HG03060 (cell line): ENCODE results near the gene IRF5.

Source experiments
- ATAC-seq: cut with Tn5 transposase; IDR thresholded peaks from one replicate; pipeline ENCODE4 v1.9.1; 2021; ENCODE audit warnings: low read depth, moderate number of reproducible peaks; ENCODE audit not compliant: unreplicated experiment

Gene IRF5, protein sequence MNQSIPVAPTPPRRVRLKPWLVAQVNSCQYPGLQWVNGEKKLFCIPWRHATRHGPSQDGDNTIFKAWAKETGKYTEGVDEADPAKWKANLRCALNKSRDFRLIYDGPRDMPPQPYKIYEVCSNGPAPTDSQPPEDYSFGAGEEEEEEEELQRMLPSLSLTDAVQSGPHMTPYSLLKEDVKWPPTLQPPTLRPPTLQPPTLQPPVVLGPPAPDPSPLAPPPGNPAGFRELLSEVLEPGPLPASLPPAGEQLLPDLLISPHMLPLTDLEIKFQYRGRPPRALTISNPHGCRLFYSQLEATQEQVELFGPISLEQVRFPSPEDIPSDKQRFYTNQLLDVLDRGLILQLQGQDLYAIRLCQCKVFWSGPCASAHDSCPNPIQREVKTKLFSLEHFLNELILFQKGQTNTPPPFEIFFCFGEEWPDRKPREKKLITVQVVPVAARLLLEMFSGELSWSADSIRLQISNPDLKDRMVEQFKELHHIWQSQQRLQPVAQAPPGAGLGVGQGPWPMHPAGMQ

DNA sequence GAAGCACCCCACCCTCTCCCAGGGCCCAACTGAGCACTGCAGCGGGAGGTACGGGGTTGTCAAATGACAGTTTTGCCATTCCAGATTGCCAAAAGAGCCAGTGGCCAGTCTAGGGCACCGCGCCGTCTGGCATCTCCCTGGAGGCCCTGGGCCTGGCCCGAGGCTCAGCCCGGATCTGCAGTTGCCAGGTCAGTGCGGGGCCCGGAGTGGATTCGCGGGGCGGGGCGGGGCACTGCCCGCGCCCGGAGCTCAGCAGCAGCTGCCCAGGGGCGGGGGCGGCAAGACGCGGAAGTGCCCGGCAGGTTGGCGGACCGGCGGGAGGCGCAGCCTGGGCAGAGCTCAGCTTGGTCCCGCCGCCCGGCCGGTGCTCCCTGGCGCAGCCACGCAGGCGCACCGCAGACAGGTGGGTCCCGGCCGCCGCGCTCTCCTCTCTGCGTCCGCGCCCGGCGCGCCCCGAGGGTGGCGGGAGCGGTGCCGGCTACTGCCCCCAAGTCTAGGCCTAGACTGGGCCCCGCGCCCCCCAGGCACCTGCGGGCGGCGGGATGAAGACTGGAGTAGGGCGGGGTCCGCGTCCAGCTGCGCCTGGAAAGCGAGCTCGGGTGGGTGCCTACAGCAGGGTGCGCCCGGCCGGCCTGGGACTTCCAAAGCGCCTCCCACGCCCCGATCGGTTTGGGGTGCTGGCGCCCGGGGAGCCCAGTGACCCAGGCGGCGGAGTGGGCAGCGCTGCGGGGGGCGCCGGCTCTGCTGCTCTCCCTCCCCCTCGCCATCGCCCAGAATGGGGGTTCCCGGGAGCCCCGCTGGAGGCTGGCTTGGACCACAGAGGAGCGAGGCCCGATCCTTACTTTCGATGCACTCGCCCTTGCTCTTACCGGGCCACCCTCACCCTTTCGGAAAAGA, at the start of gene IRF5:
Gene IRF5, plus strand, starts transcription at position 281 of the 897 bp plus-strand sequence. CDS start 4,155 bp downstream, outside the sequence.
- ATAC-seq: no peak

GRCh38 chr7:128888039-128888755, 49.5 kb upstream of the IRF5 start:
- ATAC-seq: no peak

DNA sequence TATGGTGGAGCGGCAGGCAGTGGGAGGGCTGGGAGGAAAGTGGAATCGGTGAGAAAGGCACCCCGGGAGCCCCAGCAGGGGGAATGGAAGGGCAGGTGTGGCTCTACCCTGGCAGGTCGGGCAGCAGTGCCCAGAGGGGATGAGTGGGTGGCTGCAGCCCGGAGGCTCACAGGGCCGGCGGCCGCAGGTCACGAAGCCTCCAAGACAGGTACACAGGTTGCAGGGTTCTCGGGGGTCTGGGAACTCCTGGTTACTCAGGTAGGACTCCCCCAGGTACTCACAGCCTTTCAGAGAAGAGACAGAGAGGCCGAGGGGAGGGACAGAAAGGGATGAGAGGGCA, 49.0 kb upstream of the IRF5 start:
- ATAC-seq: no peak

DNA sequence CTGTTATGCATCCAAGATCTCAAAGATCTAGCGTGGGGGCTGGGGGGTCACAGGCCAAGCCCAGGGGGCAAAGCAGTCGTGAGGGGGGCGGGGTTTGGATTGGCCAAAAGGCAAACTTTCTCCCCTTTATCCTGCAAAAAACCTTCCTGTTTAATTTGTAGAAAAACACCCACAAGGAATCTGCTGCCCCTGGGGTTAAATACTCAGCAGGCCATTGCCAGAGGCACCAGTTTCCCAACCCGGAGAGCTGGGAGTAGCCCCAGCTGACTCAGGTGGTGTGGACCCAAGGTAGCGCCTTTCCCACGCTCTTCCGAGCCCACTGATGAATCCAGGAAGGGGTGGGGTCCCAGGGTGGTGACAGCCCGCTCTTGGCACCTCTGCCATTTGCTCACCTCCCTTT, 48.6 kb upstream of the IRF5 start:
- no peak for ATAC-seq

DNA sequence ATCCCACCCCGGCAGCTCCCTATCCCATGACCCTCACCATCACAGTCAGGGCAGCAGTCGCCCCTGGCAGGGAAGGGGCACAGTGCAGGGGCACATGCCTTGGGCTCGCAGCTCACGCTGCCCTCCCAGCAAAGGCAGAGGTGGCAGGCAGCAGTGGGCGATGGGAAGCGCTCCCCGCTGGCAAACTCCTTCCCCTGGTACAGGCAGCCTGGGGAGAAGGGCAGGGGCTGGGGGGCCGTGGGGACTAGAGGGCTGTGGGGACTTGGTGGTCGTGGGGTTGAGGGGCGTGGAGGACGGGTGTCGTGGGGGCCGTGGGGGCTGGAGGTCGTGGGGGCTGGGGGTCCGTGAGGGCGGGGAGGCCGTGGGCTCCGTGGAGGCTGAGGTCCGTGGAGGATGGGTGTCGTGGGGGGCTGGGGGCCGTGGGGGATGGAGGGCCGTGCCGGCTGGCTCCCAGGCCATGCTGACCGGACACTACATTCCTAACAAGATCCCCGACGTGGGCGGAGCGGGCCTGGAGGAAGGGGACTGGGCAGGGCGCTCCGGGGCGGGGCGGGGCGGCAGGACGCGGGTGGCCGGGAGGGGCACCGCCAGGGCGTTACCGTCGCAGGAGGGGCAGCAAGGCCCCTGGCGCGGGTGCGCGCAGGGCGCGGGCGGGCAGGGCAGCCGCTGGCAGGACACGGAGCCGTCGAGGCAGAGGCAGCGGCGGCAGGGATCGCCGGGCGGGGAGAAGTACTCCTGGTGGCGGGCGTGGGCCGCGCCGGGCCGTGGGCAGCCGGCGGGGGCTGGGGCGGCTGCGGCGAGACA, 47.2 kb upstream of the IRF5 start:
- no peak for ATAC-seq

- no peak for ATAC-seq
Measured at GRCh38 chr7:128891110-128891941, 46.4 kb upstream of the IRF5 start.

- ATAC-seq: no peak
Measured at GRCh38 chr7:128891942-128892269, 45.8 kb upstream of the IRF5 start.

DNA sequence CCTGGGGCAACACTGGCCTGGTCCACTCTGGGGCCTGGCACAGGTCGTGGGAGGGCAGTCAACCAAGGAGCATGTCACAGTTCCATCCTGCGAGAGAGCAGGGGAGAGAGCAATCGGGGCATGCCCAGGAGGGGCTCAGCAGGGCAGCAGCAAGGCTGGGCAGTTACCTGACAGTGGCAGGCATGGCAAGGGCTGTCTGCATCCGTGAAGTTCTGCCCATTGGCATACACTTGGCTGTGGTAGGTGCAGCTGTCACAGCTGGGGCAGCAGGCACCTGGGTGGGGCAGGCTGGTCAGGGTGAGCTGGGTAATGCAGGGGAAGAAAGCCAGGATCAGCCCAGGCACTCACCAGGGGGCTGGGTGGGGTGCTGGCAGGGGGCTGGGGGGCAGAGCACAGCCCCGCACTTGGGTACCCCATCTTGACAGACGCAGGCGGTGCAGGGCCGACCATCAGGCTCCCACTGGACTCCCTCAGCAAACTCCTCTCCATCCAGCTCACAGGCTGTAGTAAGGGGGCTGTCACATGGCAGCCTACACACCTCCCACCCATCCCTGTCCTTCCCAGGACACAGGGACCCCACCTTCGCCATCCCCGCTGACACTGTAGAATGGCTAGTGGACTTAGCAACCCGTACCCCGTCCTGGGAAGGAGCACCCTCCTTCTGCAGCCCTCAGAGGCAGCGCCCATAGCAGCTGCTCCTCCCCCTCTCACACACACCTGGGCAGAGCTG, 45.0 kb upstream of the IRF5 start:
- ATAC-seq: no peak

- ATAC-seq: no peak
Measured at GRCh38 chr7:128893251-128894100, 44.3 kb upstream of the IRF5 start.

DNA sequence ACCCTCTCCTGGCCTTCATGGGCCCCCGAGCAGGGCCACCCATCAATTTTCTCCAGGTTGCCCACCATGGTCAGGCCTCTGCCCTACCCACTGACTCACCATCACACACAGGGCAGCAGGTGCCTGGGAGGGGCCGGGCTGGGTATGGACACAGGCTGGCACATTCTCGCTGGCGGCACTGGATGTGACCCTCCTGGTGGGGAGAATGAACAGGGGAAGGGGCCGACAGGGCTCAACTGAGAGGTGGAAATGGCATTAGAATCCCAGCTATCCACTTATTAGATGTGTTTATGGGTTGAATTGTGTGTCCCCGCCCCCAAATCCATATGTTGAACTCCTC, 43.7 kb upstream of the IRF5 start:
- ATAC-seq: no peak

DNA sequence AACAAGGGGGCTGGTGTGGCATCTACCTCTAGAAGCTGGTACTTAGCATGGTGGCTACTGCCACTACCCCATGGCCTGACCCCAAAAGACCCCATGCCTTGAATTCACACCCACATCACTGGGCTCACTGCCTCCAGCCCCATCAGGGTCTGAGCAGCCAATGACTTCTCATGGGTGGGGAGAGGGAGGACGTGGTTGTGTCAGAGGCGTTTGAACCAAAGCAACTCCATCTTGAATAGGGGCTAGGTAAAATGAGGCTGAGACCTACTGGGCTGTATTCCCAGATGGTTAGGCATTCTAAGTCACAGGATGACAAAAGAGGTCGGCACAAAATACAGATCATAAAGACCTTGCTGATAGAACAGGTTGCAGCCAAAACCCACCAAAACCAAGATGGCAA, 42.4 kb upstream of the IRF5 start:
- no peak for ATAC-seq

- no peak for ATAC-seq
Measured at GRCh38 chr7:128899392-128899791, 38.3 kb upstream of the IRF5 start.

GRCh38 chr7:128900237-128900636, 37.5 kb upstream of the IRF5 start:
- ATAC-seq: no peak

- ATAC-seq: no peak
Measured at GRCh38 chr7:128902761-128903585, 34.8 kb upstream of the IRF5 start.

DNA sequence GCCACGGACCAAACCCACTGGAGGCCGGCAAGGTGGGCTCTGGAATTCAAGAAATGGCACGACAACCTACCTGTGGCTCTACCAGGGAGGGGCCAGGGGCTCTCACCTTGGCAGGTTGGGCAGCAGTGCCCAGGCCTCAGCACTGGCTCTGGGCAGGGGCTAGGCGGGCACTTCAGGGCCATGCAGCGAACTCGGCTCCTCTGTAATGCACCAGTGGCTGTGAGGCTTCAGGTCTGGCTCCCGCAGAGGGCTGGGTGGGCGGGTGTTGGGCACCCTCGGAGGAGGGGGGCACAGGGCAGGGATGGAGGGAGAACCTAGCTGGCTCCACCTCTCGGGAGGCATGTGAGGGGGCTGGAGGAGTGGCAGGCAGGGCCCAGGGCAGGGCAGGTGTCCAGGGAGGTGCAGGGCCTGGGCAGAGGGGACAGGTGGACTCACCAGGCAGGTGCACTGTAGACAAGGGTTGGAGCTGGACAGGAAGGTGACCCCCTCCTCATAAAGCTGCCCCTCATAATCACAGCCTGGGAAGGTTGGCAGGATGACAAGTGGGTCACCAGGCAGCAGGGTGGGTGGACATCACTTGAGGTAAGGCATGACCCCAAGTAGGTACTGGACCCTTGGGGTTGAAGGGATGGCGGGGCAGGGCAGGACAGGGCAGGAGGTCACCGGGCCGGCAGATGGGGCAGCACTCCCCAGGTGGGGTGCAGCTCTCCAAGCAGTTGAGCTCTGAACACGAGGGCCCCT, 33.9 kb upstream of the IRF5 start:
- no peak for ATAC-seq
